ENCODE data around the gene PRR5. TPM values are rescaled to one million over a fixed set of nuclear protein-coding genes. Genes with fewer than 3 reads are reported as not detected.

Gene PRR5
- total RNA-seq, 1 experiment from 2014 or later = 57.9 TPM

DNA sequence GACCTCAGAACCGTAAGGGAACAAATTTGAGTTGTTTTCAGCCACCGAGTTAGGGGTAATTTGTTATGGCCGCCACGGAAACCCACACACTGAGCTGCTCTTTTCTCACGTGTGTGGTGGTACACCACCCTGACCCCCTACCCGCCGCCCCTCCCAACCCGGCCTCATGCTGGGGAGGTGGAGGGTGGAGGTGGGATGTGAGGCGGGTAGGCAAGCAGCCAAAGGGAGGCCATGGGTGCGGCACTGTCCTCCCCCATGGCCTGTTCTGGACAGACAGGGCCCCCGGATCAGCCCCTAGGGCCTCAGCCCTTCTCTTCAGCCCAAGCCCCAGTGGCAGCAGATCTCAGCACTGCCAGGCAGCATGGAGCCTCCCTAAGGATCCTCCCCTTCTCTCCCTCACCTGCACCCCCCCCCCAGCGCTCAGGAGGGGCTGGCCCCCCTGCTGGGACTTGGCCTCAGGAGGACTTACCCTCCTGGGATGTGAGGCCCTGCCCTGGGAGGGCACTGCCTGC, 7.9 kb downstream of the PRR5 start:
- no peak for DNase-seq (ENCODE audit: low spot score)
- in situ Hi-C loops (cut with HindIII; ENCODE audit: low sequenced_read_pairs) = no loop called here

DNA sequence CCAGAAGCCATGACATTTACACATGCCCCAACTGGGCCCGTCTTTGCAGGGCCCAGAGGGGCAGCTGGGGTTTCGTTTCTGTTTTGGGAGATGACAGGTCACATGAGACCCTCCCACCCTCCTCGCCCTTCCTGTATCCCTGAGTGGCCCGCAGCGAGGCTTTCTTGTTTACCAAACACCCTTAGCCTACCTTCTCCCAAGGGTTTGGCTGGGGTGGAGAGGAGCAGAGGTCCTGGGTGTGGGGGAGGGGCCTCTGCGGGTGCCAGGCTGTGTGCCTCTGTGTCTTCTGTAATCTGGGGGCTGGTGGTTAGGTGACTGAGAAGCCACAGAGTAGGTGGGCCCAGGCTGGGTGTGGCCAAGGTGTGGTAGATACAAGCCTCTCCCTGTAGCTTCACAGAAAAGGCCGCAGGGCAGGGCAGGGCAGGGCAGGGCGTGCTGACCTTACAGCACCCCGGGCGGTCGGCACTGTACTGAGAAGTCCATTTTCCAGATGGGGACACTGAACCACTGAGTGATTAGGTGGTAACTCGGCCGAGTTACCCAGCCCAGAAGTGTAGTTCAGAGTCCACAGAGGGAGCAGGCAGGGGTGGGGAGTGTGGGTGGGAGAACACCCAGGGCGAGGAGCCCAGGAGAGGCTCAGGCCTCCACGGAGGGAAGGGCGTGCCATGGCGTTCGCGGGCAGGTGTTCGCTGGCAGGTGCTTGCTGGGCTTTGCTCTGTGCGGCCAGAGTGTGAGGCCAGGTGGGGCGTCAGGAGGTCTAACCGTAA, 8.7 kb downstream of the PRR5 start:
- DNase-seq (ENCODE audit: low spot score) = no peak
- in situ Hi-C loops (cut with HindIII; ENCODE audit: low sequenced_read_pairs) = no loop called here

DNA sequence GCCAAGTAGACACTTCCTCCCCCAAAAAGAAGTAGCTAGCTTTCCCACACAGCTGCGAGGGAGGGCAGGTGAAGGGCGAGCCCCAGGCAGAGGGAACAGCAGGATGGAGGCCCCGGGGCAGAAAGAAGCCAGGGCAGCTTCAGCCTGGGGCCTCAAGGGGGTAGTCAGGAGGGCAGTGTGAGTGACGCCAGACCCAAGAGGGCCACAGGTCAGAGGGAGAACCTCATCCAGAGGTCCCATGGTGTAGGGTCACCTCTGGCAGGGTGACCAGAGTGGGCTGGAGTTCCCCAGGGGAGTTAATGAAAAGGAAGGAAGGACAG, 9.2 kb downstream of the PRR5 start:
- in situ Hi-C loops (cut with HindIII; ENCODE audit: low sequenced_read_pairs) = no loop called here
- no peak for DNase-seq (ENCODE audit: low spot score)

DNA sequence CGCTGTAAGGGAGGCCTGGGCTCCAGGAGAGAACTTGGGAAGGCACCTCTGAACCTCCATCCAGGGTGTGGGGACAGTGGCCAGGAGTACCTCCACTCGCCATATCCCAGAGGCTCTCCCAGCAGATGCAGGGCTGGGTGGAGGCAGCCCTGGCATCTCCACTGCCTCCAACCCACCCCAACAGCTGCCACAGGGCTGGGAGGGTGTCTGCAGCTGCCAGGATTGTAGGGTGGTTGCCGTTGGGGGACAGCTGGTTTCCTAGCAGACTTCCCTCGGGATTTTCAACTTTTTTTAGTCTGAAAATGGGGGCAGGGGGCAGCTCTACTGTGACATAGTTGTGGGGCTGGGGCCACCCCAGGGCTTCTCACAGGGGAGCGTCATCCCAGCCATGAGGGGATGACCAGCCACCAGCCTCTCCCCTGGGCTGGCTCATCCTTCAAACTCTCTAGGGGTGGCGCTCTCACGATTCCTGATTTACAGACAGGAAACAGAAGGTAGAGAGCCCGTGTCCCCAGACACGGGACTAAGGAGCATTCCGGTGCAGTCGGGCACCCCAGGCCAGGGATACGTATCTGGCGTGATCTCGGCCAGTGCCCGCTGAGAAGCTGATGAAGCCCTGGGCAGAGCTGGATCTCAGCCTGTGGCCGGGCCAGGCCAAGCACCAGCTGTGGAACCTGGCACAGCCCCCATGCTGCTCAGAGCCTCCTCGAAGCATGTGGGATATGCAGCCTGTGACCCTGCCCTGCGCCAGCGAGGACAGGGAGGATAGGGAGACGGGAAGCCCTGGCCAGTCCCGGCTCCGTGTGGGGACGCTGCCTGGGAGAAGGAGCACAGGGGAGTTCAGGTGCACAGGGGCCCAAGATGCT, 9.9 kb downstream of the PRR5 start:
- in situ Hi-C loops (cut with HindIII; ENCODE audit: low sequenced_read_pairs) = no loop called here
- DNase-seq (ENCODE audit: low spot score) = no peak

DNA sequence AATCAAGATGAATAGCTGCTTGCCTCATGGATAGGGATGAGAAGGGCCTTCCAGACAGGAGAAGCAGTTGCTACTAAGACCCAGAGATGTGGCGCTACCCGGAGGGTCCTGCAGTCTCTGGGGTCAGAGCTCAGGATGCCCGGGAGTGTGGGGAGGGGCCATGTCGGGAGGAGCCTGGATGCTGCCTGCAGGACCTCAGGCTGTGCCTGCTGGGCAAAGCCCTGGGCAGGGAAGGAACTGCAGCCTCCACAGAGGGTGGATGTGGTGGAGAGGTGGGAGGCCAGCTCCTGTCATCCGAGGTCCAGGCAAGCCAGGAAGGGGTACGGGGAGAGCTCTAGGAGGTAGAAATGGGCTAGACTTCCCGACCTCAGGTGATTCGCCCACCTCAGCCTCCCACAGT, 11.0 kb downstream of the PRR5 start:
- no peak for DNase-seq (ENCODE audit: low spot score)
- in situ Hi-C loops (cut with HindIII; ENCODE audit: low sequenced_read_pairs) = no loop called here

DNA sequence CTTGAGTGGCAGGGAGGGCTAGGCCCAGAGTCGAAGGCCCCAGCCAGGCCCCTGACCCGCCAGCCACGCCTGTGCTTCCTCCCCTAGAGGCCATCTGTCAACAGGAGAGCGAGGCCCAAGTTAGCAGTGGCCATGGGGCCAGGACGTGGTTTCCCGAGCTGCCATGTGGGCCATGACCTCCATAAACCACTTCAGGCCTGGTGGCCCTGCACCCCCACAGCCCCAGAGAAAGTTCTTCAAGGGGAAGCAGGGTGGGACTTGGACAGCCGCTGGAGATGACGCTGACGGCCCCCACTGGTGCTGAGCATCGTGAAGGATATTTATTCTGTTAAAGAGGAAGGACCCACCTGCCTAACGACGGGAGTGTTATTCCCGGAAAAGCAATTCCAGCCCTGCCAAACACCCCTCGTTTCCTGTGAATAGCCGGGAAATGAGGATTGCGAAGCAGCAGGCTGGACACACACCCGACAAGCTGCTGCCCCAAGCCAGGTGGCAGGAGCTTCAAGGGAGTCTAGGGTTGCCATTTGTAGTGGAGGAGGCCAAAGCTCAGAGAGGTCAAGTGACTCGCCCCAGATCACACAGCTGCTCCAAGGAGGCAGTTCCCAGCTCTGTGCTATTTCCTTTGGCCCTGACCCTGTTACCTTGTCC, 12.8 kb downstream of the PRR5 start:
- in situ Hi-C loops (cut with HindIII; ENCODE audit: low sequenced_read_pairs) = no loop called here
- no peak for DNase-seq (ENCODE audit: low spot score)

DNA sequence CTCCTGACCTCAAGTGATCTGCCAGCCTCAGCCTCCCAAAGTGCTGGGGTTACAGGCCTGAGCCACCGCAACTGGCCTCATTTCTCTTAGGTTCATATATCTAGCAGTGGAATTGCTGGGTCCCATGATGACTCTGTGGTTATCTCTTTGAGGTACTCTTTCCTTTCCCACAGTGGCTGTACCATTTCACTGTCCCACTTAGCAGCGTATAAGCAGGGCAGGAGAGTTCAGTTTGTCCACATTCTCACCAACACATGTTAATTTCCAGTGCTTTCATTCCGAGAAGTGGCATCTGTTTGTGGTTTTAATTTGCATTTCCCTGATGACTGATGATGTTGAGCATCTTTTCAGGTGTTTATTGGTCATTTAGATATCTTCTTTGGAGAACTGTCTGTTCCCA, 16.4 kb downstream of the PRR5 start:
- in situ Hi-C loops (cut with HindIII; ENCODE audit: low sequenced_read_pairs) = no loop called here
- DNase-seq (ENCODE audit: low spot score) = no peak

DNA sequence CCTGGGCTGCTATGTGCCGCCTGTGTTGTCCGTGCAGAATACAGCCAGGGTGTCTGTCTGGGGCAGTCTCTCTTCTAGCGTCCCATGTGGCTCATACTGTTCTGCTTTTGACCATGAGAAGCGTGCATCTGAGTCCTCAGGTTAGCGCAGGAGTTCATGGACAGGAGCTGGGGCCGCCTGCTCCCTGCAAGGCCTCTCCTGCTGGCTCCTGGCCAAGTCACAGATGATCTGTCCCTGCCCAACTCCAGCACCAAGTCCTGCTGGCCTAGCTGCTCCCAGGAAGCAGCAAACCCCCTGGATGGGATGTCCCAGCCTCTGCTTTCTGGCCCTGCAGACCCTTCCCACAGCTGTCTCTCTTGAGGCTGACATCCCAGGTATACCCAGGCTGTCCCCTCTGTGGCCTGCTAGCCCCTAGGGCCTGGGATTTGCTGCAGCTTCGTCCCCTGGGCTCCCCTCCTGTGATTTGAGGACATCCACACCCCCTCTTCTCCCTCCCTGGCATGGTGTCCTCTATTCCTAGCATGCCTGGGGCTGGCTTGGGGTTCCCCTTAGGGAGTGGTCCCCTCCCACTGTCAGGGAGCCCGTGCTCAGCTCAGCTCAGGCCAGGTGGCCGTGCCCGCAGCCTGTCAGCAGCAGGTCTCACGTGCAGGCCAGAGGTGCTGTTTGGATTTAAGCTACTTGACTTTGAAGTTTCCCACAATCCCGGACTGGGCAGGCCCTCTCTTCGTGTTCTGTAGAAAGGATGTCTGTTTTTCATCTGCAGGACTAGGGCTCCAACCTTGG, 17.8 kb downstream of the PRR5 start:
- DNase-seq (ENCODE audit: low spot score) = no peak
- in situ Hi-C loops (cut with HindIII; ENCODE audit: low sequenced_read_pairs) = no loop called here

DNA sequence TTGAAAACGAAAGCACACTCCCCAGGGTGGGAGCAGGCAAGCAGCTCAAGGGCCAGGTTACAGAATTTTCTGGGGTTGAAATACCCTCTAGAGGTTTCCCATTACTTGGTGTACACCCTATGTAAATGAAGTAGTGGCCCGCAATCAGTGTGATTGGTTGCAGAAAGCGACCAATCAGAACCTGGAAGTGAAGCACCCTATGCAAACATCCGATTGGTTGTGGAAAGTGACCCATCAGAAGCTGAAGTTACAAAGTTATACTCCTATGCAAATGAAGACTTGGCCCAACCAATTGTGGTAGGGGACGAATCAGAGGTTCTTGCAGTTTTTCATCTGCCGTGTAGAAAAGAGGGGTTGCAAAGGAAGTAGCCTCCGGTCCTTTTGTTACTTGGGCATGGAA, 19.2 kb downstream of the PRR5 start:
- peak; percentile 40 for DNase-seq (ENCODE audit: low spot score)
- in situ Hi-C loops (cut with HindIII; ENCODE audit: low sequenced_read_pairs) = no loop called here

DNA sequence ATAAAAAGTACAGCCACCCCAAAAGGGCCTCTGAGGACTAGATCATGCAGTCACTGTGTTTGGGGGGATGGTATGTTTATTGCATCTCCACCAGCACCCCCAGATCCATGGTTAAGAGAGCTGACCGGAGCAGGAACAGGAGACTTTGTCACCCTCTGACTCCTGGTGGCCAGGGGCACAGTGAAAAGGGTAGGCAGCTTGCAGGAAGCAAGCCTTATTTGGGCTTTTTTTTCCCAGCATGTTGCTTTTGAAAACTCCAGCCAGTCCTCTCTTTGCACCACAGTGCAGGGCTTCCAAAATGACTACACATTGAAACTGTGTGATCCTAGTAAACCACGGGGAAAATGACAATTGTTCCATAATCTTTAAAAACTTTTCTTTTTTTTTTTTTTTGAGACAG, 20.6 kb downstream of the PRR5 start:
- no peak for DNase-seq (ENCODE audit: low spot score)

DNA sequence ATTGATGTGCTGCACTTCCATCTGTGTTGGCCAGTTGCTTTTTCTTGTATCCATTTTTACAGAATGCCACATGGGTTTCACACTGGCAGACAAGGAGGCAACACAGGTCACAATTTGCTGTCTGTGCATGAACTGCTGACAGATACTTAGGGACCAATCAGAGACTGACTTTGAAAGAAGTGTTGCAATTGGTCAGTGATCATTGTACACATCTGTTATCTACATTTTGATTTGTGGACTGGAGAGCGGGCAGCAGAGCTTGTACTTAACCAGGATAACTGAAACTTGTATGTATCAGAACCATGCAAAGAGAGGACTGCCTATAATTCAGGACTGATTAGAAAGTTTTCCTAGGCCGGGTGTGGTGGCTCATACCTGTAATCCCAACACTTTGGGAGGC, 21.8 kb downstream of the PRR5 start:
- peak; percentile 13 for DNase-seq (ENCODE audit: low spot score)
- in situ Hi-C loops (cut with HindIII; ENCODE audit: low sequenced_read_pairs) = no loop called here

More for the DNA sequence above, 20.6 kb downstream of the PRR5 start:
- in situ Hi-C loops (cut with HindIII; ENCODE audit: low sequenced_read_pairs) = no loop called here

DNA sequence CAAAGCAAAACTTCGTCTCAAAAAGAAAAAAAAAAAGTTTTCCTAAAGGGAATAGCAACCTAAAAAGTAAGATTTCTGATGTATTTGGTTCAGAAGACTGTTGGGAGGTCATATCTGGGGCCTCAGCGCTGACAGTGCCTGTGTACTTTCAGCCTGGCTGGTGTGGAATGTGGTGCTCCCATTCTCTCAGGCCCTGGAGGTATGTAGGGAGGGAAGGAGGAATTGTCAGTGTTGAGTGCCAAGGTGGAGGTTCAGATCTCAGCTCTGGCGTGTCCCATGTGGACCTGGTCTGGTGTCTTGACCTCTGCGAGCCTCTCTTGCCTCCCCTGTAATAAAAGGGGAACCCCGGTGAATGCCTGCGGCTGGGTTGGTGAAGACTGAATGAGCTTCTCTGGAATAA, 22.4 kb downstream of the PRR5 start:
- in situ Hi-C loops (cut with HindIII; ENCODE audit: low sequenced_read_pairs) = no loop called here
- DNase-seq (ENCODE audit: low spot score) = no peak

DNA sequence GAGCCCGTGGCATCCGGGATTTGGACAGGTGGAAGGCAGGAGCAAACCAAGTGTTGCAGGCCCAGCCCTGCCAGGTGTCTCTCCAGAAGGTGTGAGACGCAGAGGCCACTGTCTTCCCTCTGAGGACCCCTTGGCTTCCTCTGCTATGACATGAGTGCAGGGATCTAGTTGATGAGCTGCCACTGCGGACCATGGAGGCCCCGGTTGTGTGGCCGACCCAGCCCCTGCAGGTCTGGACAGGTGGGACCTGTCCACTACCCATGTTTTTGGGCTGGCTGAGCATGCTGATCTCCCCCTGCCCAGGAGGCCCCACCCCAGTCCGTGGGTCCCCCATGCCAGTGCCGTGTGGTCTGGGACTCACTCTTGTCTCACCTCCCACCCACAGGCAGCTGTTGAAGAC, 22.9 kb downstream of the PRR5 start:
- in situ Hi-C loops (cut with HindIII; ENCODE audit: low sequenced_read_pairs) = no loop called here
- no peak for DNase-seq (ENCODE audit: low spot score)

DNA sequence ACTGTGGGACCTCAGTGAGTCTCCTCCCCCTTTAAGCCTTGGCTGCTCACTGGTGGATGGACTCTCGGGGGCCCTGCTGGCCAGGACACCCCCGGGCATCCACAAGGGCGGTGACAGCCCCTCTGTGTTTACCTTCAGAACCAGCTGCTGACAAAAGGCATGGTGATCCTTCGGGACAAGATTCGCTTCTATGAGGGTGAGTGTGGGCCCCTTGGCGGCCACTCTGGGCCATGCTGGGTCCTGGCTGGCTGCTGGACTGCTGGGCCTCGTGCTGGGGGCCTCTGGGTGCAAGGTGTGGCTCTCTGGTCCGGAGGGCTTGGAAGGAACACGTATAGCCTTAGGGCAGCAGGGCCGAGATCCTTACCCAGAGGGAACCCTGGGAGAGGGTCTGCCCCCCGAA, 24.4 kb downstream of the PRR5 start:
- in situ Hi-C loops (cut with HindIII; ENCODE audit: low sequenced_read_pairs) = no loop called here
- no peak for DNase-seq (ENCODE audit: low spot score)

DNA sequence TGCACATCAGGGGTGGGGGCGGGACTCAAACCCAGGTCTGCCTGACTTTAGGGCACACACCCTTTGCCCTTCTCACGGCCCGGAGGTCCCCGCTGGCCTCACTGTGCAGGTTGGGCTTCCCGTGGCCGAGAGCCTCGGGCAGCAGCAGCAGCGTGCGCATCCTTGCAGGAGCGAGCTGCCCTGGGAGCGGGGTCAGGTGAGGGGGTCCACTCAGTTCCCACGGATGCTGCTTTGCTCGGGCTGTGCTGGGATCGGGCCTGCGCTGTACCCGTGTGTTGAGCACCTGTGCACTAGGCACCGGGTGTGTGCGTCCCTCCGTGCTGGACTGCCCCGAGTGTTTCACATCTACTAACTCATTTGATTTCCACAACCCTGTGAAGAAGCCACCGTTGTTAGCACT, 25.1 kb downstream of the PRR5 start:
- DNase-seq (ENCODE audit: low spot score) = no peak
- in situ Hi-C loops (cut with HindIII; ENCODE audit: low sequenced_read_pairs) = no loop called here

DNA sequence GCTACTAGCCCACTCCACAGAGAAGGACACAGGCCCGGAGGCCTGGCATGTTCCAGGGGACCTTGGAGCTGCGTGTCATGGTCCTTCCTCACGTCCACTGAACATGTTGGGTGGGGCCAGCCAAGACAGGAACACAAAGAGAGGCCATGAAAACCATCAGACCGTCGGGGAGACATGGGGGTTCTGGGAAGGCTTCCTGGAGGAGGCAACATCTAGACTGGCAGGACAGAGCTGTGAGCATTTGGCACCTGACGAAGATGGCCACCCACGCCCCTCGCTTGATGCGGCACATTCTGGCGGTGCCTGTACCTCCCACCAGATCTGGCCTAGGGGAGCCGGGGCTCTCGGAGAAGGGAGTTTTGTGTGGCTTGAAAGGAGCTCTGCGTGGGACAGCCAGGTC, 25.7 kb downstream of the PRR5 start:
- in situ Hi-C loops (cut with HindIII; ENCODE audit: low sequenced_read_pairs) = no loop called here
- no peak for DNase-seq (ENCODE audit: low spot score)

DNA sequence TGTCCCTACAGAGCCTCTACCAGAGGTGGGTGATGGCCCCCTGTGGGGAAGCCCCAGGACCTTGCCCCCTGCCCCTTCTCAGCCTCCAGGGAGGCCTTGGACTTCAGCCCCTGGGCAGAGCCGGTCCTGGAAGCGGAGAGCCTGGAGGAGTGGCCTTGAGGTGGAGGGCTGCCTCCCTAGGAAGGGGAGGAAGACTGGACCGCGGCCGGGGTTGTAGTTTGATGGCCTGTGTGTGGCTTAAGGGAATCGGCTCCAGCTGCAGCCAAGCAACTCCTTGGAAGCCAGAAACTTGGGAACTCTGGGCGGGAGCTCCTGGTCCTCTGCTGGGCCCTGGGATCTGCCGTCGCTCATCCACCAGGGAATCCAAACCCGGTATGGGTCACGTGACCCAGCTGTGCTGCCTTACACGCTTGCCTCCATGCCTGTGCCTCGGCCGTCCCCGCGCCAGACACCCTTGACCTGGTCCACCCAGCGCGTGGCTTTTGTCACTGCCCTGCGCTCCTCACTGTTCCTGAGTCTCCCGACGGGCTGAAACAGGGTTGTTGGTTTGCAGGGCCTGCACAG, 26.8 kb downstream of the PRR5 start:
- DNase-seq (ENCODE audit: low spot score) = no peak
- in situ Hi-C loops (cut with HindIII; ENCODE audit: low sequenced_read_pairs) = no loop called here

DNA sequence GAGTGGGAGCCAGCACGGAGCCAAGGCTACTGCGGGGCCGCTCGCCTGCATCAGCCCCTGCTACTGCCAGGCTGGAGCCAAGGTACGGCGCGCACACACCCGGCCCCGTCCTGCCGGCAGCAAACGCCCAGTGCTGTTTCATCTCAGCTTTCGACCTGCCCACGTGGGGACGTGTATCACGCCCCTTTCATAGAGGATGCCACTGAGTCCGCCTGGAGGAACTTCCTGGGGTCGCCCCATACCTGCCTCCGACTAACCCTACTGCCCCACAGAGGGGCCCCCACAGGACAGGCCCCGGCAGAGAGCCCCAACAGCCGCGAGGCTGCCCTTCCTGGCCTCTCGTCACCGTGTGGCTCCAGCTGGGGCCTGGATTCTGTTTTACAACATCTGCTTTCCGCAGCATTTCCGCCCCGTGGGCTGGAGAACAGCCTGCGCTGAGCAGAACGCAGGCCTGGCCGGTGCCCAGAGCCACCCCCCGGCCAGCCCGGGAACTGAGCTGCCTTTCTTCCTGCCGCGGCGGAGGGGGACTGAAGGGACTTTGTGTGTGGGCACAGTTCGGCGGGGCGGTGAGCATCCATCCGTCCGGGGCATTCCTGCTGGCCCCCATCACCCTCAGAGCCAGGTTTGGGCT, 27.5 kb downstream of the PRR5 start:
- DNase-seq (ENCODE audit: low spot score) = no peak
- in situ Hi-C loops (cut with HindIII; ENCODE audit: low sequenced_read_pairs) = no loop called here

DNA sequence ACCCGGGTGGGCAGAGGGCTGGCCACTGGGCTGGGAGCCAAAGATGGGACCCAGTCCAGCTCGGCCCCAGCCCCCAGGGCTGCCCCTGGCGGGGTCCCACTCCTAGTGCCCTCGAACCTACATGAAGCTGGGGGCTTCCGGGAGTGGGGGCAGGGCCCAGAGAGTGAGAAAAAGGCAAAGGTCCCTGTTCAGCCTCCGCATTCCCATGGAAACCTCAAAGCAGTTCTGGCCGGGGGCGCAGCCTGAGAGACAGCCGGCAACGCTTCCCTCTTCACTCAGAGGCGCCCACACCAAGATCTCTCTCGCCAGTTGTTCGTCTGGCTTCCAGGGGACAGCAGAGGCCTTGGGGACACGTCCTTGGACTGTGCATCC, 28.0 kb downstream of the PRR5 start:
- in situ Hi-C loops (cut with HindIII; ENCODE audit: low sequenced_read_pairs) = no loop called here
- DNase-seq (ENCODE audit: low spot score) = no peak

Data from G401 (cell line).